Neural cell (in vitro differentiated cells): ENCODE measurements around the gene ALDOA.

Experiments
- EP300 ChIP-seq: fragments of 450-650 bp; conservative IDR thresholded peaks from 2 replicates; pipeline ENCODE4 v1.6.1; 2014; ENCODE audit warnings: antibody characterized with exemption, mild to moderate bottlenecking, moderate library complexity; ENCODE audit not compliant: poor library complexity, severe bottlenecking
- EZH2 ChIP-seq: fragments of 200-600, 300-800 bp; shearing (Covaris generic), sonication (generic); IDR thresholded peaks from 2 replicates; pipeline ENCODE4 v1.6.1; 2014; ENCODE audit warnings: antibody characterized with exemption, low read length, borderline replicate concordance, mild to moderate bottlenecking; ENCODE audit not compliant: insufficient read depth, poor library complexity, severe bottlenecking
- POLR2AphosphoS5 ChIP-seq: IDR thresholded peaks from 2 replicates; pipeline ENCODE4 v1.6.1; 2012
- SMC3 ChIP-seq: fragments of 450-650 bp; conservative IDR thresholded peaks from 2 replicates; pipeline ENCODE4 v1.6.1; 2014; ENCODE audit warnings: antibody characterized with exemption, mild to moderate bottlenecking, moderate library complexity; ENCODE audit not compliant: poor library complexity
- TAF1 ChIP-seq: IDR thresholded peaks from 2 replicates; pipeline ENCODE4 v1.6.1; 2012; ENCODE audit warnings: low read depth
- TF ChIP-seq, protein P1 (sequence below): fragments of 450-650 bp; IDR thresholded peaks from 2 replicates; pipeline ENCODE4 v1.5.1; 2014; ENCODE audit warnings: antibody characterized with exemption, mild to moderate bottlenecking, moderate library complexity; ENCODE audit not compliant: poor library complexity, severe bottlenecking

DNA sequence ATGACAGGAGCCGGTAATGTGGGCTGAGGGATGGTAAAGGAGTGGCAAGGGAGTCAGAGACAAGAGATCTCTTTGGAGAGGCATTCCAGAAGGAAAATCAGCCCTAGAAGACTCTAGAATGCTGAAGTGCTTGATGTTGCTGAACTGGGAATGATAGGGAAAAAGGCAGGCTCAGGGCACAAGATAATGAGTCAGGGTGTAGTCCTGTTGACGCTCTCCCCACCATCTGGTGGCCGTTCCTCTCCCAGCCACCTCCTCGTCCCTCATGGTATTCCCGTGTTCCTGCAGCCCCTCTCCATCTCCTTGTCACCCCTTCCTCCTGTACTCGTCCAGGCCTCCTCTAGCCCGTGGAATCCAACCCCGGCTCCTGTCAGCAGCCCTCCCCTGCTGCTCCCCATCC is 11.1 kb upstream of the ALDOA start:
- TF ChIP-seq EZH2 (no peak), TAF1 (no peak), EP300 (no peak), POLR2AphosphoS5 (no peak), SMC3 (no peak)
- TF ChIP-seq, protein P1, sequence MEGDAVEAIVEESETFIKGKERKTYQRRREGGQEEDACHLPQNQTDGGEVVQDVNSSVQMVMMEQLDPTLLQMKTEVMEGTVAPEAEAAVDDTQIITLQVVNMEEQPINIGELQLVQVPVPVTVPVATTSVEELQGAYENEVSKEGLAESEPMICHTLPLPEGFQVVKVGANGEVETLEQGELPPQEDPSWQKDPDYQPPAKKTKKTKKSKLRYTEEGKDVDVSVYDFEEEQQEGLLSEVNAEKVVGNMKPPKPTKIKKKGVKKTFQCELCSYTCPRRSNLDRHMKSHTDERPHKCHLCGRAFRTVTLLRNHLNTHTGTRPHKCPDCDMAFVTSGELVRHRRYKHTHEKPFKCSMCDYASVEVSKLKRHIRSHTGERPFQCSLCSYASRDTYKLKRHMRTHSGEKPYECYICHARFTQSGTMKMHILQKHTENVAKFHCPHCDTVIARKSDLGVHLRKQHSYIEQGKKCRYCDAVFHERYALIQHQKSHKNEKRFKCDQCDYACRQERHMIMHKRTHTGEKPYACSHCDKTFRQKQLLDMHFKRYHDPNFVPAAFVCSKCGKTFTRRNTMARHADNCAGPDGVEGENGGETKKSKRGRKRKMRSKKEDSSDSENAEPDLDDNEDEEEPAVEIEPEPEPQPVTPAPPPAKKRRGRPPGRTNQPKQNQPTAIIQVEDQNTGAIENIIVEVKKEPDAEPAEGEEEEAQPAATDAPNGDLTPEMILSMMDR, result no peak
